ENCODE results near the gene KIF21A. TPM values are rescaled to one million over a fixed set of nuclear protein-coding genes. Genes with fewer than 3 reads are reported as not detected.
"Not testable (repeated sequence)": the region's sequence is repeated elsewhere in the genome, so short reads cannot be mapped to it uniquely, and the experiment has no call there.

The KIF21A gene
- 10 to 100 TPM; 22.2 to 24.3 TPM for total RNA-seq

GRCh38 chr12:39443081-39443928 is at the start of gene KIF21A:
Gene KIF21A (minus strand): TSS chr12:39443120. CDS start chr12:39442970, 150 bp downstream.
- no peaks in the 10 kb centered on the region for H3K9me3 Mint-ChIP-seq
- peak; percentile 94 for DNase-seq

GRCh38 chr12:39490500-39491282 is 47.8 kb upstream of the KIF21A start:
- H3K4me3 Mint-ChIP-seq: no peak overlapping the region
- no peaks in the 10 kb centered on the region for H3K4me1 Mint-ChIP-seq
- H3K27ac Mint-ChIP-seq: no peak overlapping the region
- DNase-seq: no peak
- no peaks in the 10 kb centered on the region for H3K27me3 Mint-ChIP-seq
- peaks cover 2% of the 10 kb centered on the region for H3K36me3 Mint-ChIP-seq
- peaks cover 2% of the 10 kb centered on the region for H3K9me3 Mint-ChIP-seq

More at GRCh38 chr12:39443081-39443928, at the start of gene KIF21A:
- H3K4me3 Mint-ChIP-seq: peak within 1 kb of the TSS; percentile 87
- H3K36me3 Mint-ChIP-seq: peaks cover 3% of the 10 kb centered on the region
- peak within 1 kb of the TSS; percentile 82 for H3K27ac Mint-ChIP-seq
- peaks cover 6% of the 10 kb centered on the region for H3K27me3 Mint-ChIP-seq
- peaks cover 23% of the 10 kb centered on the region for H3K4me1 Mint-ChIP-seq

- H3K4me1 Mint-ChIP-seq: no peaks in the 10 kb centered on the region
- no peak for DNase-seq
- H3K27me3 Mint-ChIP-seq: no peaks in the 10 kb centered on the region
- H3K27ac Mint-ChIP-seq: no peak overlapping the region
- no peak overlapping the region for H3K4me3 Mint-ChIP-seq
- peaks cover 6% of the 10 kb centered on the region for H3K36me3 Mint-ChIP-seq
- peaks cover 6% of the 10 kb centered on the region for H3K9me3 Mint-ChIP-seq
Observed at GRCh38 chr12:39483597-39483996, 40.7 kb upstream of the KIF21A start.

GRCh38 chr12:39483042-39483441 is 40.1 kb upstream of the KIF21A start:
- Mint-ChIP-seq H3K4me3 (no peak overlapping the region), H3K27me3 (no peaks in the 10 kb centered on the region), H3K27ac (no peak overlapping the region), H3K36me3 (peaks cover 8% of the 10 kb centered on the region), H3K9me3 (peaks cover 4% of the 10 kb centered on the region), H3K4me1 (no peaks in the 10 kb centered on the region)
- DNase-seq: no peak

- no peak for DNase-seq
- H3K4me3 Mint-ChIP-seq: no peak overlapping the region
- no peaks in the 10 kb centered on the region for H3K4me1 Mint-ChIP-seq
- peaks cover 17% of the 10 kb centered on the region for H3K9me3 Mint-ChIP-seq
- H3K36me3 Mint-ChIP-seq: peaks cover 17% of the 10 kb centered on the region
- no peak overlapping the region for H3K27ac Mint-ChIP-seq
- H3K27me3 Mint-ChIP-seq: no peaks in the 10 kb centered on the region
Observed at GRCh38 chr12:39476894-39477293, 34.0 kb upstream of the KIF21A start.

GRCh38 chr12:39476121-39476520 is 33.2 kb upstream of the KIF21A start:
- Mint-ChIP-seq H3K36me3 (peaks cover 17% of the 10 kb centered on the region), H3K9me3 (peaks cover 17% of the 10 kb centered on the region), H3K4me3 (no peak overlapping the region), H3K27ac (no peak overlapping the region), H3K27me3 (no peaks in the 10 kb centered on the region), H3K4me1 (no peaks in the 10 kb centered on the region)
- DNase-seq: no peak

- not testable (repeated sequence) for H3K4me3 Mint-ChIP-seq, H3K4me1 Mint-ChIP-seq, DNase-seq, H3K27me3 Mint-ChIP-seq, H3K27ac Mint-ChIP-seq
- Mint-ChIP-seq H3K36me3 (peaks cover 19% of the 10 kb centered on the region), H3K9me3 (peaks cover 21% of the 10 kb centered on the region)
Observed at GRCh38 chr12:39475136-39475535, 32.2 kb upstream of the KIF21A start.

GRCh38 chr12:39467432-39467870 is 24.5 kb upstream of the KIF21A start:
- H3K27ac Mint-ChIP-seq: peak overlapping the region; percentile 83
- H3K4me3 Mint-ChIP-seq: no peak overlapping the region
- H3K27me3 Mint-ChIP-seq: no peaks in the 10 kb centered on the region
- H3K9me3 Mint-ChIP-seq: peaks cover 12% of the 10 kb centered on the region
- DNase-seq: peak; percentile 14
- peaks cover 3% of the 10 kb centered on the region for H3K36me3 Mint-ChIP-seq
- peaks cover 19% of the 10 kb centered on the region for H3K4me1 Mint-ChIP-seq

- H3K4me3 Mint-ChIP-seq: no peak overlapping the region
- DNase-seq: no peak
- H3K27ac Mint-ChIP-seq: no peak overlapping the region
- H3K9me3 Mint-ChIP-seq: peaks cover 4% of the 10 kb centered on the region
- peaks cover under 1% of the 10 kb centered on the region for H3K36me3 Mint-ChIP-seq
- H3K4me1 Mint-ChIP-seq: peaks cover 19% of the 10 kb centered on the region
- no peaks in the 10 kb centered on the region for H3K27me3 Mint-ChIP-seq
Observed at GRCh38 chr12:39464976-39465695, 22.2 kb upstream of the KIF21A start.

GRCh38 chr12:39461059-39461458 is 18.1 kb upstream of the KIF21A start:
- H3K4me3 Mint-ChIP-seq: no peak overlapping the region

GRCh38 chr12:39459027-39459434 is 16.1 kb upstream of the KIF21A start:
- no peaks in the 10 kb centered on the region for H3K36me3 Mint-ChIP-seq
- no peak for DNase-seq
- no peak overlapping the region for H3K4me3 Mint-ChIP-seq
- no peaks in the 10 kb centered on the region for H3K27me3 Mint-ChIP-seq
- H3K9me3 Mint-ChIP-seq: no peaks in the 10 kb centered on the region
- no peaks in the 10 kb centered on the region for H3K4me1 Mint-ChIP-seq
- no peak overlapping the region for H3K27ac Mint-ChIP-seq

More at GRCh38 chr12:39461059-39461458, 18.1 kb upstream of the KIF21A start:
- Mint-ChIP-seq H3K9me3 (no peaks in the 10 kb centered on the region), H3K36me3 (no peaks in the 10 kb centered on the region), H3K4me1 (no peaks in the 10 kb centered on the region), H3K27me3 (no peaks in the 10 kb centered on the region), H3K27ac (no peak overlapping the region)
- no peak for DNase-seq

GRCh38 chr12:39451977-39452376 is 9.1 kb upstream of the KIF21A start:
- no peak overlapping the region for H3K27ac Mint-ChIP-seq
- H3K27me3 Mint-ChIP-seq: no peaks in the 10 kb centered on the region
- H3K36me3 Mint-ChIP-seq: no peaks in the 10 kb centered on the region
- H3K4me1 Mint-ChIP-seq: no peaks in the 10 kb centered on the region
- no peak overlapping the region for H3K4me3 Mint-ChIP-seq
- H3K9me3 Mint-ChIP-seq: no peaks in the 10 kb centered on the region
- no peak for DNase-seq

GRCh38 chr12:39448038-39448437 is 5.1 kb upstream of the KIF21A start:
- Mint-ChIP-seq H3K36me3 (no peaks in the 10 kb centered on the region), H3K4me3 (no peak overlapping the region)

GRCh38 chr12:39443929-39444209 is 949 bp upstream of the KIF21A start:
- Mint-ChIP-seq H3K4me3 (peak overlapping the region; percentile 72), H3K27ac (no peak overlapping the region), H3K4me1 (peaks cover 23% of the 10 kb centered on the region), H3K9me3 (no peaks in the 10 kb centered on the region), H3K36me3 (no peaks in the 10 kb centered on the region), H3K27me3 (peaks cover 6% of the 10 kb centered on the region)
- no peak for DNase-seq

More at GRCh38 chr12:39448038-39448437, 5.1 kb upstream of the KIF21A start:
- no peak for DNase-seq
- Mint-ChIP-seq H3K4me1 (peaks cover 5% of the 10 kb centered on the region), H3K27ac (no peak overlapping the region), H3K9me3 (no peaks in the 10 kb centered on the region), H3K27me3 (no peaks in the 10 kb centered on the region)

- peaks cover 23% of the 10 kb centered on the region for H3K4me1 Mint-ChIP-seq
- H3K27me3 Mint-ChIP-seq: peaks cover 6% of the 10 kb centered on the region
- no peaks in the 10 kb centered on the region for H3K9me3 Mint-ChIP-seq
- peak overlapping the region; percentile 82 for H3K27ac Mint-ChIP-seq
- no peak for DNase-seq
- H3K36me3 Mint-ChIP-seq: peaks cover 3% of the 10 kb centered on the region
- H3K4me3 Mint-ChIP-seq: peak overlapping the region; percentile 87
Observed at GRCh38 chr12:39442831-39443080, 164 bp downstream of the KIF21A start.

Data from activated naive CD8-positive, alpha-beta T cell treated with anti-CD3 and anti-CD28 coated beads for 36 hours (primary cell).